Amniotic stem cell (primary cell): ENCODE measurements around the gene TCEAL9.
"Not testable (repeated sequence)": the region's sequence is repeated elsewhere in the genome, so short reads cannot be mapped to it uniquely, and the experiment has no call there.

Experiments
- DNase-seq: peaks from one replicate; lab custom pipeline; 2025; lab: John Stamatoyannopoulos, UW

TCEAL9 gene

GRCh38 chrX:103356130-103356798, at the start of gene TCEAL9:
Gene TCEAL9, plus strand, starts transcription at chrX:103356506. Its CDS starts 1,179 bp downstream, at chrX:103357685.
- peak; percentile 46 for DNase-seq

GRCh38 chrX:103309860-103310554, 46.3 kb upstream of the TCEAL9 start:
- no peak for DNase-seq

- DNase-seq, result no peak
Observed at GRCh38 chrX:103310555-103311398, 45.5 kb upstream of the TCEAL9 start, which contains the start of gene BEX2. Gene BEX2, minus strand, starts transcription at chrX:103310990. Its CDS starts 1,014 bp downstream, at chrX:103309976.

GRCh38 chrX:103311399-103311780, 44.9 kb upstream of the TCEAL9 start:
- no peak for DNase-seq

GRCh38 chrX:103329991-103330390, 26.3 kb upstream of the TCEAL9 start, which contains the start of gene TCEAL7:
Gene TCEAL7, plus strand, starts transcription at chrX:103330239. Its CDS starts 1,165 bp downstream, at chrX:103331404.
- no peak for DNase-seq

GRCh38 chrX:103330681-103331288, 25.5 kb upstream of the TCEAL9 start:
- DNase-seq, result no peak

- no peak for DNase-seq
Observed at GRCh38 chrX:103338663-103339062, 17.6 kb upstream of the TCEAL9 start.

- peak; percentile 22 for DNase-seq
Observed at GRCh38 chrX:103343105-103343504, 13.2 kb upstream of the TCEAL9 start.

- no peak for DNase-seq
Observed at GRCh38 chrX:103344606-103345005, 11.7 kb upstream of the TCEAL9 start.

GRCh38 chrX:103347682-103348397, 8.5 kb upstream of the TCEAL9 start:
- no peak for DNase-seq

GRCh38 chrX:103356858-103357257, 552 bp downstream of the TCEAL9 start:
- DNase-seq, result no peak

- DNase-seq, result no peak
Observed at GRCh38 chrX:103357871-103358270, 1.6 kb downstream of the TCEAL9 start.

- not testable (repeated sequence) for DNase-seq
Observed at GRCh38 chrX:103359605-103360004, 3.3 kb downstream of the TCEAL9 start.

- no peak for DNase-seq
Observed at GRCh38 chrX:103360092-103360491, 3.8 kb downstream of the TCEAL9 start.

- DNase-seq, result no peak
Observed at GRCh38 chrX:103360916-103361315, 4.6 kb downstream of the TCEAL9 start.

- no peak for DNase-seq
Observed at GRCh38 chrX:103361798-103362197, 5.5 kb downstream of the TCEAL9 start.

GRCh38 chrX:103362474-103362873, 6.2 kb downstream of the TCEAL9 start:
- DNase-seq, result no peak

- DNase-seq, result no peak
Observed at GRCh38 chrX:103363046-103363445, 6.7 kb downstream of the TCEAL9 start.

GRCh38 chrX:103367502-103367901, 11.2 kb downstream of the TCEAL9 start:
- DNase-seq, result no peak

GRCh38 chrX:103369479-103369878, 13.2 kb downstream of the TCEAL9 start:
- no peak for DNase-seq

GRCh38 chrX:103372886-103373285, 16.6 kb downstream of the TCEAL9 start:
- DNase-seq, result no peak
